Stimulated activated CD8-positive, alpha-beta memory T cell treated with anti-CD3 and anti-CD28 coated beads, Interleukin-12 subunit alpha, Interleukin-12 subunit beta, amount 100 ng/mL, for 24 hours (primary cell): ENCODE results near the gene GDF10.

Source experiments
- DNase-seq: peaks from one replicate; pipeline ENCODE4 v3.0.0-alpha.2; 2020; ENCODE audit errors: extremely low read depth

GDF10 gene

GRCh38 chr10:47351899-47352815 lies 52.2 kb downstream of the GDF10 start:
- no peak for DNase-seq

- no peak for DNase-seq
These were observed 53.4 kb downstream of the GDF10 start for GRCh38 chr10:47353351-47353750.

- DNase-seq, result no peak
These were observed 54.2 kb downstream of the GDF10 start for GRCh38 chr10:47354165-47354564.

- DNase-seq, result no peak
These were observed 54.9 kb downstream of the GDF10 start for GRCh38 chr10:47354900-47355299.

- DNase-seq, result no peak
These were observed 56.7 kb downstream of the GDF10 start for GRCh38 chr10:47356708-47357107.

GRCh38 chr10:47357131-47357582 lies 57.2 kb downstream of the GDF10 start:
- no peak for DNase-seq

- DNase-seq, result no peak
These were observed 57.9 kb downstream of the GDF10 start for GRCh38 chr10:47357911-47358310.

GRCh38 chr10:47358457-47358856 lies 58.5 kb downstream of the GDF10 start:
- DNase-seq, result no peak

GRCh38 chr10:47359101-47359500 lies 59.1 kb downstream of the GDF10 start:
- DNase-seq, result no peak

- no peak for DNase-seq
These were observed 59.8 kb downstream of the GDF10 start for GRCh38 chr10:47359626-47360418.

- no peak for DNase-seq
These were observed 60.5 kb downstream of the GDF10 start for GRCh38 chr10:47360419-47361040.

- no peak for DNase-seq
These were observed 61.3 kb downstream of the GDF10 start for GRCh38 chr10:47361293-47361692.

GRCh38 chr10:47362199-47362598 lies 62.2 kb downstream of the GDF10 start:
- no peak for DNase-seq
